Neural cell (in vitro differentiated cells): Measurements from ENCODE around the gene MSI2. TPM values are rescaled to one million over a fixed set of nuclear protein-coding genes. Genes with fewer than 3 reads are reported as not detected.

Source experiments
- H2AFZ ChIP-seq: fragments of 200-600, 300-800 bp; sonication (generic), shearing (Covaris generic); 2 replicates; pipeline ENCODE4 v1.6.0; 2014; ENCODE audit warnings: low read depth, mild to moderate bottlenecking, antibody characterized with exemption, low read length, moderate library complexity
- H3F3A ChIP-seq: fragments of 200-600 bp; shearing (Covaris generic); 2 replicates; pipeline ENCODE4 v1.6.1; 2016; ENCODE audit warnings: mild to moderate bottlenecking, moderate library complexity, mixed read lengths, antibody characterized with exemption, low read length; ENCODE audit not compliant: insufficient read depth, poor library complexity, severe bottlenecking
- H3K27ac ChIP-seq: fragments of 200-600, 300-800 bp; sonication (generic), shearing (Covaris generic); 2 replicates; pipeline ENCODE4 v1.5.1; 2014; ENCODE audit warnings: mild to moderate bottlenecking, low read length, moderate library complexity
- H3K27me3 ChIP-seq: fragments of 300-800, 200-600 bp; sonication (generic), shearing (Covaris generic); 2 replicates; pipeline ENCODE4 v1.6.0; 2014; ENCODE audit warnings: mild to moderate bottlenecking, low read depth, low read length, moderate library complexity; ENCODE audit not compliant: insufficient read depth
- H3K36me3 ChIP-seq: fragments of 300-800, 200-600 bp; sonication (generic), shearing (Covaris generic); 2 replicates; pipeline ENCODE4 v1.5.1; 2014; ENCODE audit warnings: mild to moderate bottlenecking, antibody characterized with exemption, low read length, moderate library complexity; ENCODE audit not compliant: insufficient read depth
- H3K4me2 ChIP-seq: fragments of 300-800, 200-600 bp; sonication (generic), shearing (Covaris generic); 2 replicates; pipeline ENCODE4 v1.6.0; 2014; ENCODE audit warnings: mild to moderate bottlenecking, low read length
- H3K4me3 ChIP-seq: fragments of 300-800, 200-600 bp; sonication (generic), shearing (Covaris generic); 2 replicates; pipeline ENCODE4 v1.5.1; 2014; ENCODE audit warnings: mild to moderate bottlenecking, low read length, moderate library complexity
- H3K79me2 ChIP-seq: fragments of 200-600 bp; shearing (Covaris generic); replicated peaks from 2 replicates; pipeline ENCODE4 v1.6.0; 2014; ENCODE audit warnings: mild to moderate bottlenecking, low read length, moderate library complexity; ENCODE audit not compliant: insufficient read depth
- H3K9ac ChIP-seq: fragments of 300-800, 200-600 bp; sonication (generic), shearing (Covaris generic); 2 replicates; pipeline ENCODE4 v1.6.1; 2016; ENCODE audit warnings: mild to moderate bottlenecking, low read length, mixed read lengths
- H3K9me2 ChIP-seq: fragments of 200-600 bp; shearing (Covaris generic); 2 replicates; pipeline ENCODE4 v1.6.1; 2016; ENCODE audit warnings: mild to moderate bottlenecking, low read length, mixed read lengths; ENCODE audit not compliant: insufficient read depth
- H3K9me3 ChIP-seq: fragments of 200-600, 300-800 bp; sonication (generic), shearing (Covaris generic); 2 replicates; pipeline ENCODE4 v1.6.1; 2016; ENCODE audit warnings: mild to moderate bottlenecking, mixed run types, low read length, moderate library complexity, mixed read lengths
- H4K20me1 ChIP-seq: fragments of 200-600 bp; shearing (Covaris generic); 2 replicates; pipeline ENCODE4 v1.6.1; 2016; ENCODE audit warnings: mild to moderate bottlenecking, mixed run types; ENCODE audit not compliant: insufficient read depth
- EP300 ChIP-seq: fragments of 450-650 bp; conservative IDR thresholded peaks from 2 replicates; pipeline ENCODE4 v1.6.1; 2014; ENCODE audit warnings: antibody characterized with exemption, mild to moderate bottlenecking, moderate library complexity; ENCODE audit not compliant: poor library complexity, severe bottlenecking
- EZH2 ChIP-seq: fragments of 200-600, 300-800 bp; shearing (Covaris generic), sonication (generic); IDR thresholded peaks from 2 replicates; pipeline ENCODE4 v1.6.1; 2014; ENCODE audit warnings: antibody characterized with exemption, low read length, borderline replicate concordance, mild to moderate bottlenecking; ENCODE audit not compliant: insufficient read depth, poor library complexity, severe bottlenecking
- MXI1 ChIP-seq: fragments of 450-650 bp; conservative IDR thresholded peaks from 2 replicates; pipeline ENCODE4 v1.6.1; 2014; ENCODE audit warnings: antibody characterized with exemption, mild to moderate bottlenecking; ENCODE audit not compliant: poor library complexity, severe bottlenecking
- POLR2AphosphoS5 ChIP-seq: IDR thresholded peaks from 2 replicates; pipeline ENCODE4 v1.6.1; 2012
- RAD21 ChIP-seq: fragments of 450-650 bp; conservative IDR thresholded peaks from 2 replicates; pipeline ENCODE4 v1.6.1; 2014; ENCODE audit warnings: antibody characterized with exemption, mild to moderate bottlenecking, moderate library complexity
- SMC3 ChIP-seq: fragments of 450-650 bp; conservative IDR thresholded peaks from 2 replicates; pipeline ENCODE4 v1.6.1; 2014; ENCODE audit warnings: antibody characterized with exemption, mild to moderate bottlenecking, moderate library complexity; ENCODE audit not compliant: poor library complexity
- TAF1 ChIP-seq: IDR thresholded peaks from 2 replicates; pipeline ENCODE4 v1.6.1; 2012; ENCODE audit warnings: low read depth
- polyA plus RNA-seq: library from polyadenylated mRNA; depleted of rRNA; stranded (reverse); fragments of >200 nt; gene quantifications from 2 replicates; pipeline ENCODE4 v1.2.3, GENCODE V29; 2014
- TF ChIP-seq, protein P1 (sequence below): IDR thresholded peaks from 2 replicates; pipeline ENCODE4 v1.6.1; 2012; ENCODE audit warnings: borderline replicate concordance
- TF ChIP-seq, protein P2 (sequence below): fragments of 450-650 bp; IDR thresholded peaks from 2 replicates; pipeline ENCODE4 v1.5.1; 2014; ENCODE audit warnings: antibody characterized with exemption, mild to moderate bottlenecking, moderate library complexity; ENCODE audit not compliant: poor library complexity, severe bottlenecking

Gene MSI2
- polyA plus RNA-seq, 1 donor from 2014 or later, result 61.4 TPM

DNA sequence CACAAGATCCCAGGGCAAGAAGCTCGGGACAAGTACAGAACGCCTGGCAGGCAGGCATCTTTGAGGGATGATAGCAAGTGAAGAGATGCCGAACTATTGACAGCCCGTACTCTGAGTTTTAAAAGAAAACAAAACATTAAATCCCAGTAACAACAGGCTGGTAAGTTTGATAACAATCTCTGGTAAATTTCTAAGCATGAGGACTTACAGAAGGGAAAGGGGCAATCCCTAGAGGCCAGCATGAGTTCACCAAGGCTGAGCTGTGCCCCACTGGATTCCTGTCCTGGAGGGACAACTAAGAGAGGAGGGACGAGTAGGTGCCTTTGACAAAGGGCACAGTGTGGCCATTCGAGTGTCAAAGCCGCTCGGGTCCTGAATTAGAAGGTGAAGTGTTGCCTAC, 462.6 kb downstream of the MSI2 start:
- no peaks in the 10 kb centered on the region for H3K9me2 ChIP-seq
- no peak overlapping the region for H3K4me3 ChIP-seq
- H3K4me2 ChIP-seq, result no peak overlapping the region
- no peak overlapping the region for H3K9ac ChIP-seq
- H2AFZ ChIP-seq, result no peak overlapping the region
- H3K79me2 ChIP-seq, result no peaks in the 10 kb centered on the region
- no peaks in the 10 kb centered on the region for H3K27me3 ChIP-seq
- TF ChIP-seq EP300, result no peak
- no peak for TF ChIP-seq TAF1
- TF ChIP-seq EZH2, result no peak
- no peak for TF ChIP-seq SMC3
- TF ChIP-seq, protein P1, sequence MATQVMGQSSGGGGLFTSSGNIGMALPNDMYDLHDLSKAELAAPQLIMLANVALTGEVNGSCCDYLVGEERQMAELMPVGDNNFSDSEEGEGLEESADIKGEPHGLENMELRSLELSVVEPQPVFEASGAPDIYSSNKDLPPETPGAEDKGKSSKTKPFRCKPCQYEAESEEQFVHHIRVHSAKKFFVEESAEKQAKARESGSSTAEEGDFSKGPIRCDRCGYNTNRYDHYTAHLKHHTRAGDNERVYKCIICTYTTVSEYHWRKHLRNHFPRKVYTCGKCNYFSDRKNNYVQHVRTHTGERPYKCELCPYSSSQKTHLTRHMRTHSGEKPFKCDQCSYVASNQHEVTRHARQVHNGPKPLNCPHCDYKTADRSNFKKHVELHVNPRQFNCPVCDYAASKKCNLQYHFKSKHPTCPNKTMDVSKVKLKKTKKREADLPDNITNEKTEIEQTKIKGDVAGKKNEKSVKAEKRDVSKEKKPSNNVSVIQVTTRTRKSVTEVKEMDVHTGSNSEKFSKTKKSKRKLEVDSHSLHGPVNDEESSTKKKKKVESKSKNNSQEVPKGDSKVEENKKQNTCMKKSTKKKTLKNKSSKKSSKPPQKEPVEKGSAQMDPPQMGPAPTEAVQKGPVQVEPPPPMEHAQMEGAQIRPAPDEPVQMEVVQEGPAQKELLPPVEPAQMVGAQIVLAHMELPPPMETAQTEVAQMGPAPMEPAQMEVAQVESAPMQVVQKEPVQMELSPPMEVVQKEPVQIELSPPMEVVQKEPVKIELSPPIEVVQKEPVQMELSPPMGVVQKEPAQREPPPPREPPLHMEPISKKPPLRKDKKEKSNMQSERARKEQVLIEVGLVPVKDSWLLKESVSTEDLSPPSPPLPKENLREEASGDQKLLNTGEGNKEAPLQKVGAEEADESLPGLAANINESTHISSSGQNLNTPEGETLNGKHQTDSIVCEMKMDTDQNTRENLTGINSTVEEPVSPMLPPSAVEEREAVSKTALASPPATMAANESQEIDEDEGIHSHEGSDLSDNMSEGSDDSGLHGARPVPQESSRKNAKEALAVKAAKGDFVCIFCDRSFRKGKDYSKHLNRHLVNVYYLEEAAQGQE, result no peak
- TF ChIP-seq, protein P2, sequence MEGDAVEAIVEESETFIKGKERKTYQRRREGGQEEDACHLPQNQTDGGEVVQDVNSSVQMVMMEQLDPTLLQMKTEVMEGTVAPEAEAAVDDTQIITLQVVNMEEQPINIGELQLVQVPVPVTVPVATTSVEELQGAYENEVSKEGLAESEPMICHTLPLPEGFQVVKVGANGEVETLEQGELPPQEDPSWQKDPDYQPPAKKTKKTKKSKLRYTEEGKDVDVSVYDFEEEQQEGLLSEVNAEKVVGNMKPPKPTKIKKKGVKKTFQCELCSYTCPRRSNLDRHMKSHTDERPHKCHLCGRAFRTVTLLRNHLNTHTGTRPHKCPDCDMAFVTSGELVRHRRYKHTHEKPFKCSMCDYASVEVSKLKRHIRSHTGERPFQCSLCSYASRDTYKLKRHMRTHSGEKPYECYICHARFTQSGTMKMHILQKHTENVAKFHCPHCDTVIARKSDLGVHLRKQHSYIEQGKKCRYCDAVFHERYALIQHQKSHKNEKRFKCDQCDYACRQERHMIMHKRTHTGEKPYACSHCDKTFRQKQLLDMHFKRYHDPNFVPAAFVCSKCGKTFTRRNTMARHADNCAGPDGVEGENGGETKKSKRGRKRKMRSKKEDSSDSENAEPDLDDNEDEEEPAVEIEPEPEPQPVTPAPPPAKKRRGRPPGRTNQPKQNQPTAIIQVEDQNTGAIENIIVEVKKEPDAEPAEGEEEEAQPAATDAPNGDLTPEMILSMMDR, result no peak
- no peak for TF ChIP-seq POLR2AphosphoS5
- TF ChIP-seq MXI1, result no peak
- TF ChIP-seq RAD21, result no peak
- no peaks in the 10 kb centered on the region for H3K9me3 ChIP-seq
- H3K27ac ChIP-seq, result no peak overlapping the region
- no peaks in the 10 kb centered on the region for H3F3A ChIP-seq
- H3K36me3 ChIP-seq, result no peaks in the 10 kb centered on the region
- no peaks in the 10 kb centered on the region for H4K20me1 ChIP-seq

DNA sequence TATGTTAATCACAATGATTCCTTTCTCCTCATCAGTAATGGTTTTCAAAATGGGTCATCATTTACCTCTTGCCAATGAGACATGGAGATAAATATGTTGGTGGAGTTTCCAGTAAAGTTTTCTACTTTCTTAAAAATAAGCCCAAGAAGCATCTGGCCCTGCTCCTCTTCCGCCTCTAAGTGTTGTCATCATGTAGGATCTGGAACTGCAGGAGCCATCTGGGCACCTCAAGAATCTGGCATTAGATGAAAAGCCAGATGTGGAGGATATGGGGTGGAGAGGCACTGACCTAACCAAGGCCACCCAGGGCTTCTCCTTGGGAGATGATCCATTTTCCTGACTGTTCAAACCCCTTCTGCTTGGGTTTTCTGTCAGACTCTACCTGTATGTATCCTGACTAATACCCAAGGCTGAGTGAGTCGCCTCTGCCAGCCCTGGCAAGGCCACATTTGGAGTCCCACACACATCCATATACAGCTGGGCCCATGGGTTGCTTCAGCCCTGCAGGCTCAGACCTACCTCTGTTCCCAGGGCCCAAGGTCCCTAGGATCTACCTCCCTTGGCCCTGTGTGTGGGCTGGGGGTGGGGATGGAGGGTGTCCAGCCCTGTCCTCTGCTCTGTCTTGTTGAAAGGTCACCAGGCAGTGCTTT, 464.2 kb downstream of the MSI2 start:
- H3K27ac ChIP-seq, result no peak overlapping the region
- no peaks in the 10 kb centered on the region for H3K9me2 ChIP-seq
- H3K36me3 ChIP-seq, result no peaks in the 10 kb centered on the region
- H3K4me3 ChIP-seq, result no peak overlapping the region
- no peaks in the 10 kb centered on the region for H3K9me3 ChIP-seq
- H3K9ac ChIP-seq, result no peak overlapping the region
- H3K79me2 ChIP-seq, result no peaks in the 10 kb centered on the region
- no peaks in the 10 kb centered on the region for H3F3A ChIP-seq
- TF ChIP-seq POLR2AphosphoS5 (no peak), RAD21 (no peak), EP300 (no peak), TAF1 (no peak), MXI1 (no peak), SMC3 (no peak), EZH2 (no peak)
- TF ChIP-seq, protein P1, result no peak
- TF ChIP-seq, protein P2, result no peak
- no peak overlapping the region for H3K4me2 ChIP-seq
- H4K20me1 ChIP-seq, result no peaks in the 10 kb centered on the region
- H3K27me3 ChIP-seq, result no peaks in the 10 kb centered on the region
- H2AFZ ChIP-seq, result no peak overlapping the region
